SH-SY5Y (cell line): Measurements from ENCODE around the gene RHBDL1.

ENCODE experiments used
- GATA2 ChIP-seq: IDR thresholded peaks from 2 replicates; pipeline ENCODE4 v1.6.1; 2011; ENCODE audit warnings: mild to moderate bottlenecking, low read depth, low read length
- GATA3 ChIP-seq: IDR thresholded peaks from 2 replicates; pipeline ENCODE4 v1.6.1; 2011; ENCODE audit warnings: low read depth, mild to moderate bottlenecking, low read length, moderate library complexity

DNA sequence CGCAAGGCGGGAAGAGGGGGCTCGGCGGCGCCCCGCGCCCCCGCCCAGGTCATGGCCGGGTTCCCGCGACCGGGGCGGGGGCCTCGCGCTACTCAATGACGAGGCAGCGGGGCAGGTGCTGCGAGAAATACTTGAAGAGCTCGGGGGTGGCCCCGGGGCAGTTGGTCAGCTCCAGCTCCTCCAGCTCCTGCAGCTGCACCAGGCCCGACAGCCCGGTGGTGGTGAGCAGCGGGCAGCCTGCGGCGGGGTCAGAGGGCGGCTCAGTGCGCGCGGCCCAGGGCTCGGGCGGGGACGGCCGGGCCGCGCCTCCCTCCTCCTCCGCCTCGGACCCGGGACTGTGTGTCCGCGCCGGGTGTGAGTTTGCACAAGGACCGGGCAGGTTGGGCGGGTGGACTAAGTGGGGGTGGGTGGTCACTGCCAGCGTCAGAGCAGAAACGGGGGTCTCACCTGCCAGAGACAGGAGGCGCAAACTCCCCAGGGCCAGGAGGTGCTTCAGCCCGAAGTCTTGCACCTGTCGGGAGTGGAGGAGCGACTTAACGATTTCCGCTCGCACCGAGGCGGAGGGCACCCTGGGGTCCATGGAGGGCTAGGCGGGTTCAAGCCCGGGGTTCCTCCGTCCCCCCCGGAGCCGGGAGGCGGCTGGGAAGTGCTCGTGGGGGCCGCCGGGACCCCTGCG is 18.9 kb downstream of the RHBDL1 start:
- no peak for TF ChIP-seq GATA2
- TF ChIP-seq GATA3 = no peak
